Gastroesophageal sphincter (tissue), 2 donors: ENCODE measurements around the gene GCNT1.
"Not testable (repeated sequence)": the region's sequence is repeated elsewhere in the genome, so short reads cannot be mapped to it uniquely, and the experiment has no call there.

Experiments
- POLR2A ChIP-seq, 2 donors: fragments of 450-650 bp; IDR thresholded peaks; one replicate each; pipeline ENCODE4 v1.6.1; 2017; ENCODE audit warnings: antibody characterized with exemption in 2 of 2, mild to moderate bottlenecking in 2 of 2, moderate library complexity in 1 of 2
- POLR2AphosphoS5 ChIP-seq: sonication (generic); formaldehyde crosslinking; IDR thresholded peaks from one replicate; pipeline ENCODE4 v1.6.1; 2017; ENCODE audit warnings: antibody characterized with exemption

GRCh38 chr9:76491056-76491455 lies 32.1 kb downstream of the GCNT1 start:
- TF ChIP-seq POLR2AphosphoS5; POLR2A (IDR thresholded peaks at IDR 0.05): not testable (repeated sequence)
